GM19351 (cell line): Measurements from ENCODE around the gene KRTAP4-11.
"Not testable (repeated sequence)": the region's sequence is repeated elsewhere in the genome, so short reads cannot be mapped to it uniquely, and the experiment has no call there.

ENCODE experiments used
- ATAC-seq: cut with Tn5 transposase; IDR thresholded peaks from one replicate; pipeline ENCODE4 v1.9.1; 2021; ENCODE audit warnings: mild to moderate bottlenecking, moderate library complexity; ENCODE audit not compliant: unreplicated experiment

Gene KRTAP4-11

DNA sequence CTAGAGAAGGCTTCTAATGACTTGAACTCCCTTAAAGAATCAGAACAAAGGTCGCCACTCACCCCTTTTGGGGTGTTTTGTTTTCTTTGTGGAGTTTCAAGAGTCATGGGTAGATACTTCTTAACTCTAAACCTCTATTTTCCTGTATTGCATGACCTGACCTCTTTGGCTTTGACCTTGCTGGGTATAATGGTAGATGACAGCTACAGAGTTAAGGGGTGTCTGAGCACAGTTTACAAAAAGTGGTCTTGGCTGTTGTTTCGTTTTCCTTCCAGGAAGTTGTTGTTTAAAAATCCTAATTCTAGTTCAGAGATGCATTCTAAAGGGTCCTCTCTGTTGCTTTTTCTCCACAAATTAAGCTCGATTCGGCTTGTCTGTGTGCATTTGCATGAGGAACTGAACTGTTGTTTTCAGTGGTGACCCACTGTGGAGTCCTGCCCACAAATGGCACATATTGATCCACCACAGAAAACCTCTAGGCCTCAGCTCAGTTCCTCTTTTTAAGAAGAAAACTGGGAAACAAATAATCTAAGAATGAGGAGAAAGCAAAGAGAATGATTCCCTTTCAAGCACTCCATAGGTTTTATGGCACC lies 29.3 kb downstream of the KRTAP4-11 start:
- ATAC-seq: not testable (repeated sequence)

DNA sequence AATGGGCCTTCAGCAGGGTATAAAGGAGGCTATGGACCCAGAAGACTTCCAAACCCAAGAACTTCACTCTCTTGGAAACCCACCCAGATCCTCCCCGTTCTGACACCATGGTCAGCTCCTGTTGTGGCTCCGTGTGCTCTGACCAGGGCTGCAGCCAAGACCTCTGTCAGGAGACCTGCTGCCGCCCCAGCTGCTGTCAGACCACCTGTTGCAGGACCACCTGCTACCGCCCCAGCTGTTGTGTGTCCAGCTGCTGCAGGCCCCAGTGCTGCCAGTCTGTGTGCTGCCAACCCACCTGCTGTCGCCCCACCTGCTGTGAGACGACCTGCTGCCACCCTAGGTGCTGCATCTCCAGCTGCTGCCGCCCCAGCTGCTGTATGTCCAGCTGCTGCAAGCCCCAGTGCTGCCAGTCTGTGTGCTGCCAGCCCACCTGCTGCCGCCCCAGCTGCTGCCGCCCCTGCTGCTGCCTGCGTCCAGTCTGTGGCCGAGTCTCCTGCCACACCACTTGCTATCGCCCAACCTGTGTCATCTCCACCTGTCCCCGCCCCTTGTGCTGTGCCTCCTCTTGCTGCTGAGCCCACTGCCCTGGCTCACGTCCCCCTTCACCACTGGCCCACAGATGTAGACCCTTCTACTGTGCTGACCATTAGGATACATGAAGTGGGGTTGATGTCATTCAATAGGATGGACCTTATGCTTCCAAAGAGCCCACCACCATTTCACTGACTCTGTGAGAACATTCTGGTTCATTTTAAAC lies 33.9 kb downstream of the KRTAP4-11 start, which contains the start of gene KRTAP4-7:
Gene KRTAP4-7 (plus strand): TSS at position 51 of the 757 bp plus-strand sequence. CDS start 57 bp downstream, at position 108.
- ATAC-seq: not testable (repeated sequence)

DNA sequence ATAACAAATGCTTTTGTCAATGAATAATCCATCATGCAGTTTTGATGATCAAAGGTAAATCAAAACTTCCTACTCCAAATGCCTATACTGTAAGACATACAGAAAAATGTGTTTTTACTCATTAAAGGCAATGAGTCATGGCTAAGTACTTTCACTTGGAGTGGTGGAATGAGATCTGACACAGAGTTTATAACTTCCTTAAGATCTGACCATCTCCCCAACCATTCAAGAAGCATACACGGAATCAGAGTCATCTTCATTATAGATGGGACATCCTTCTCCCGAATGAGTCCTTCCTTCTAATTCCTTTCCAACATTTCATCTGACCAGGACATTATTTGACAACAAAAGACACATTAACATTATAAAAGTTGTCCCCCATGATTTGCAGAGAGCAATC lies 34.7 kb downstream of the KRTAP4-11 start:
- not testable (repeated sequence) for ATAC-seq

DNA sequence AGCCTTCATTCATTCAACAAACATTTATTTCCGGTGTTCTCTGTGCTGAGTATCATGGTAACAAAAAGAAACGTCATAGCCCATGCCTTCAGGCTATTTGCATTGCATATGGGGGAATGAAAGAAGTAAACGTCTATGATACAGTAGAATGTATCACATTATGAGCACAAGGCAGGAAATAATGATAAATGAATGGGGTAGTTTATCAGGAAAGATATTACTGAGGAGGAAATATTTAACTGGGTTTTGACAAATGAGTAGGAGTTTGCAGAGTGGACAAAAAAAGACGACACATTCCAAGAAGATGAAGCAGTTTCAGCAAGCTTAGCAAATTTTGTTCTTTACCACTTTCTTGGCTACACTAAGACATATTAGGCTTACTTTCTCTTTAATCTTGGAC lies 35.5 kb downstream of the KRTAP4-11 start:
- ATAC-seq: no peak

DNA sequence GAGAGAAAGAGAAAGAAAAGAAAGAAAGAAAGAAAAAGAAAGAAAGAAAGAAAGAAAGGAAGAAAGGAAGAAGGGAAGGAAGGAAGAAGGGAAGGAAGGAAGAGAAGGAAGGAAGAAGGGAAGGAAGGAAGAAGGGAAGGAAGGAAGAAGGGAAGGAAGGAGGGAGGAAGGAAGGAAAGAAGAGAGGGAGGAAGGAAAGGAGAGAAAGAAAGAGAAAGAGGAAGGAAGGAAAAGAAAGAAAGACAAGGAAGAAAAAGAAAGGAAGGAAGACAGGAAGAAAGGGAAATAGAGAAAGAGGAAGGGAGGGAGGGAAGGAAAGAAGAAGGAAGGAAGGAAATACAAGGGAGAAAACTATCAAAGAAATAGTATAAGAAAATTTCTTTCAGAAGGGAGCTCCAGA lies 41.4 kb downstream of the KRTAP4-11 start:
- no peak for ATAC-seq

DNA sequence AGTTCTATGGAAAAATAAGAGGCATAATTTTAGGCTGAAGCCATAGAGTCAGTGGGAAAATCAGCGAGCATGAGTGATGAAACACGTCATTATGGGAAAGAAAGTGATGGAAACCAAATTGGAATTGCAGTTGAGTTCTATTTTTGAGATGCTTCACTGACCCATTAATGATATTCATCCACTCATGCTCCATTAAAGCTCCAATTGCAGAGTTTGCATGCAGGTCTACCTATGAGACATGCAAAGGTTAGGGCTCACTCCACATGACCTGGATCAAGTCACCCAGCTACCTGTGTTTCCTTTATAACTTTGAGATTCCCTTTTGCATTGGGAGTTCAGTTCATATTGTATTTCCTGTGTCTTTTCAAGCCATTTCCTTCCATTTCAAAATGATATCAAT lies 44.5 kb downstream of the KRTAP4-11 start:
- ATAC-seq: no peak

DNA sequence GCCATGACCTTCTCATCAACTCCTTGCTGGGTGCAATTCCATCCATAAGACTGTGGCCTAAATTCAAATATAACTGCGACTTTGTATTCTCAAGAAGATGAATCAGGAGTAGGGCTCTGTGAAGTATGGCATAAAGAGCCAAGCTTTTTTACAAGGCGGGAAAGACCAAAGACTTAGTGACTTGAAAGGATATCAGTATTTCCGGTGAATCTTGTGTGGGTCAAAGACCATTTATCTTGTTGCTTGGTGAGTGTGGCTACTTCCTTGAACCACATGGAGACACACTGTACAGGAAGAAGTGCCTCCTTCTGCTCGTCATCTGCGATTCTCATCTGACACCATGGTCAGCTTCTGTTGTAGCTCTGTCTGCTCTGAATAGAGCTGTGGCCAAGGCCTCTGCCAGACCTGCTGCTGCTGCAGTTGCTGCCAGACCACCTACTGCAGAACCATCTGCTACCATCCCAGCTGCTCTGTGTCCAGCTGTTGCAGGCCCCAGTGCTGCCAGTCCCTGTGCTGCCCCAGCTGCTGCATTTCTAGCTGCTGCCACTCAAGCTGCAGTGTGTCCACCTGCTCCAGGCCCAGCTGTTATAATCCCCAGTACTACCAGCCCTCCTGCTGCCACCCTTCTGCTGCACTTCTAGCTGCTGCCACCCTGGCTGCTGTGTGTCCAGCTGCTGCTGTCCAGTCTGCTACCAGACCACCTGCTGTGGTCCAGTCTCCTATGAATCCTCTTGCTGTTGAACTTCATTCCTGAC lies 46.4 kb downstream of the KRTAP4-11 start:
- no peak for ATAC-seq

DNA sequence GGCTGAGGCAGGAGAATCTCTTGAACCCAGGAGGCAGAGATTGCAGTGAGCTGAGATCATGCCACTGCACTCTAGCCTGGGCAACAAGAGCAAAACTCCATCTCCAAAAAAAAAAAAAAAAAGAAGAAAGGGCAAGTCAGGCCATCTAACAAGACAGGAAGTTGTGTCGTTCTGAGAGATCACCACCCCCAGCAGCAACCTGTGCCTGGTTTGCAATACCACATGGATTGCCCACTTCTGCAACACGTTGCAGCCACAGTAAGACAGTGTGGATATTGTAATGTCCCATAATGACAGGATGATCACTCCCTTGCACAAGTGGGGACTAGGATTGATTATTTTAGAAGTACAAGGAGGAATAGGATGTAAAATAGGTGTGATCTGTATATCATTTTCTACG lies 49.1 kb downstream of the KRTAP4-11 start:
- ATAC-seq: no peak

DNA sequence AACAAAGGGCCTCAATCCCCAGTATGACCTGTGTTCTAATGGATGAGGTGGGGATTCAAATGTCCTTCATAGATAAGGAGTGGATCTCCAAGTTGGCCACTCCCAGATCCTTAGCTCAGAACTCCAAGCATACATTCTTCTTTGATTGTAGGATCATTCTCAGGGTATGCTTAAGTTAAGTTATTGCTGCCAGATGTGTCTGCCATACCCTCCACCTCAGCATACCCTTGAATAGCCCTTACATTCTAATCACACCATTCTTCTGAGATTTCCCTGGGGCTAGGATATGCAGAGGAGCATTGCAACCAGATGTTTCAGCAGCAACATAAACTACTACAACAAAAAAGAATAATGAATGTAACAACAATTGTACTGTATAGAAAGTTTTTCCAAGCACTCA lies 50.9 kb downstream of the KRTAP4-11 start:
- no peak for ATAC-seq
